Muscle layer of duodenum (tissue), 2 donors: ENCODE results near the gene KCNJ18.
"Not testable (repeated sequence)": the region's sequence is repeated elsewhere in the genome, so short reads cannot be mapped to it uniquely, and the experiment has no call there.

ENCODE experiments used
- H3K27ac ChIP-seq: one replicate; pipeline ENCODE4 v1.7.0; 2013; ENCODE audit warnings: mild to moderate bottlenecking, low read length
- H3K27me3 ChIP-seq: one replicate; pipeline ENCODE4 v1.7.0; 2013; ENCODE audit warnings: low read depth, mild to moderate bottlenecking, control low read depth, low read length
- H3K36me3 ChIP-seq, 2 donors: one replicate each; pipeline ENCODE4 v1.7.0; 2013; ENCODE audit warnings: low read length in 2 of 2, control low read depth in 1 of 2, mild to moderate bottlenecking in 1 of 2; ENCODE audit not compliant: insufficient read depth in 2 of 2, control insufficient read depth in 1 of 2
- H3K4me1 ChIP-seq, 2 donors: one replicate each; pipeline ENCODE4 v1.7.0; 2013; ENCODE audit warnings: low read length in 2 of 2, mild to moderate bottlenecking in 2 of 2, control low read depth in 1 of 2, moderate library complexity in 1 of 2; ENCODE audit not compliant: insufficient read depth in 2 of 2, control insufficient read depth in 1 of 2
- H3K4me3 ChIP-seq, 2 donors: one replicate each; pipeline ENCODE4 v1.7.0; 2013; ENCODE audit warnings: low read length in 2 of 2, low read depth in 1 of 2, mild to moderate bottlenecking in 1 of 2
- H3K9me3 ChIP-seq, 2 donors: one replicate each; pipeline ENCODE4 v1.7.0; 2013; ENCODE audit warnings: low read length in 2 of 2, control low read depth in 1 of 2, mild to moderate bottlenecking in 1 of 2; ENCODE audit not compliant: control insufficient read depth in 1 of 2
- donor health status: healthy.

The KCNJ18 gene

DNA sequence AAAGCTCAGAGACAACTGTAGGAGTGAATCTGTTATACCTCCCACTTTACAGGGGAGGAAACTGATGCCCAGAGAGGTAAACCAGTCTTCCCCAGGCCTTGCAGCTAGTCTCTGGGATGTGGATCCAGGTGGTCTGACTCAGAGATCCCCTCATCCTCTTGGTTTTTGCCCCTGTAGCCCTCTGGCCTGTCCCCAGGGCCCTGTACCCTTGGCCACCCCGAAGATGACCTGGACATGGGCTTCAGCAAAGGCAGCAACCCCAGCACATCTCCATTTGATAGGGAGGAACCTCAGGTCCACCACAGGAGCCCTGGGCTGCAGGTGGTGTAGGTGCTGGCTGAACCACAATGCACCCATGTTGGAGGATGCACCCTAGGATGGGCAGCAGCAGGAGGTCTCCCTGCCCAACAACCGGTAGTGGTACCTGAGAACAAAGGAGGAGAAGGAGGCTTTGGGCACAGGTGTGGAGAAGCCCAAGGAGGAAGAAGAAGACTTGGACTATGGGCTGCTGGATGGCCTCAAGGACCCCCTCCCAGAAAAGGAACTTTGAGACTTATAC lies 26.3 kb upstream of the KCNJ18 start:
- not testable (repeated sequence) for H3K4me3 ChIP-seq, H3K9me3 ChIP-seq, H3K27me3 ChIP-seq, H3K36me3 ChIP-seq, H3K4me1 ChIP-seq, H3K27ac ChIP-seq

DNA sequence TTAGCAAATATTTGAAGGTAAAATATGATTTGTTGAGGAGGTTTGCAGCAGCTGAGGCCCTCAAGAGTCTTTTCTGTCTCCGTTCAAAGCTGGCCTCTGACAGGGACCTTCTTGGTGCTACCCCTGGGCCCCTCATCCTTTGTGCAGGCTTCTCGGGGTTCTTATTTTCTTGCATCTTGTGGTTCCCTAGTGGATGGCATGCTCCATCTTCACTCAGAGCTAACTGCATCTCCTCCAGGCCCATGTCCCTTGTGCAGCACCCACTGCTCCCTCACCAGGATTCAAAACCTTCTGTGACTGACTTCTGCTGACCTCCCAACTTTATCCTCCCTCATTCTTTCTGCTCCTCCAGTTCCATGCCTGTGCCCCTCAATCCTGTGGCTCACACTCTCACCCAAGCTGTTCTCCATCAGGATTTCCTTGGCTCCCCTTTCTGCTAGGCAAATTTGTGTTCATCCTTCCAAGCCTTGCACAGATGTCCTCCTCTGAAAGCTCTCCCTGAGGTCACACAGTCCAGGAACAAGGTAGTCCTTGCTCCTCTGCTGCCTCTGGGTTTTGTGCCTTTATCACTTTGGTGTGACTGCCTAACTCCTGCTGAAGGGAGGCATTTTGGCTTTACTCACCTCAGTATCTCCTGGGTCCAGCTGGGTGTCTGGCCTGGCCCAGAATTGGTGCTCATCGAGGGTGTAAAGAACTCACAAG lies 25.5 kb upstream of the KCNJ18 start:
- H3K27ac ChIP-seq, H3K36me3 ChIP-seq, H3K9me3 ChIP-seq, H3K27me3 ChIP-seq, H3K4me1 ChIP-seq, H3K4me3 ChIP-seq: not testable (repeated sequence)

DNA sequence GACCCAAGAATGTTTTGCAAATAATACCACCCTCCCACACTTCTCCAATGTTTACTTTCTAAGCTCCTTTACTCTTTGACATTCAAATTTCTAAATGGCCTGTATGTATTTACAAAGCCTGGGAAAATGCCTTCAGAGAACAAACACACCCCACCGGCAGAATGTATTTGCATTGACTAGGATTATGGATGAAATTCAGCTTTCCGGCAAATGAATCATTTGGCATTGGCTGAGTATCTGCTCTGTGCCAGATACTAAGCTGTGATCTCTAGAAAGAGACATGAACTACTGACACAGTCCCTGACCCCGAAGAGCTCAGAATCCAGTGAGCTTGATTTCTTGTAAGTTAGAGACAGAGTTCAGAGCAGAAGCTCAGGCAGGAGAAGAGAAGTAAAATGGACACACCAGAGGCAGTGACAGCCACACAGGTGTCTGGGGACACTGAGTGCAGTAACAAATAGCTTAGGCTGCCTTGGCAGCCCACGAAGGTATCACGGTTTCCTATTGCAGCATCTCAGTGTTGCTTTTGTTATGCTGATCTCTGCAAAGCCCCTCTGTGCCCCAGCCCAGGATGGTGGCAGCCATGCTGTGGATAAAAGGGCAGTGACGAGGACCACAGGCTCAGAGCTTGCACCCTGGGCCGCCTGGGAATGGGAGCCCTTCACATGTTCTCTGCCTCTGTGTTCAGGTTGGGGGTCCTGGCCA lies 24.8 kb upstream of the KCNJ18 start:
- H3K9me3 ChIP-seq, H3K27me3 ChIP-seq, H3K36me3 ChIP-seq, H3K4me1 ChIP-seq, H3K4me3 ChIP-seq, H3K27ac ChIP-seq: not testable (repeated sequence)

DNA sequence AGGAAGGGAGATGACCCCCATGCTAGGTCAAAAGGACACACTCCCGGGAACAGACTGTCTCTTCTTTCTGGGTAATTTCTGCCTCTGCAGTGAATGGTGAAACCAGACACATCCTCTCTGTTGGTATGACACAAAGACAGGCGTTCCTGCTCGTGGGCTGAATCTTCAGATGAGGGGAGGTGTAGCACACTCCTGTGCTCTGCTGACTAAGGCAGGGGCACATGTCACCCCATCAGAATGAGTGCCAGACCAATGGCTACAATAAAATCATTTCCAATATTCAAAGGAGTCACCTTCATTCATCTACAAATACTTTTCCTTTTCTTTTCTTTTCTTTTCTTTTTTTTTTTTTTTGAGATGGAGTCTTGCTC lies 24.2 kb upstream of the KCNJ18 start:
- H3K27me3 ChIP-seq, H3K4me3 ChIP-seq, H3K9me3 ChIP-seq, H3K36me3 ChIP-seq, H3K27ac ChIP-seq, H3K4me1 ChIP-seq: not testable (repeated sequence)

DNA sequence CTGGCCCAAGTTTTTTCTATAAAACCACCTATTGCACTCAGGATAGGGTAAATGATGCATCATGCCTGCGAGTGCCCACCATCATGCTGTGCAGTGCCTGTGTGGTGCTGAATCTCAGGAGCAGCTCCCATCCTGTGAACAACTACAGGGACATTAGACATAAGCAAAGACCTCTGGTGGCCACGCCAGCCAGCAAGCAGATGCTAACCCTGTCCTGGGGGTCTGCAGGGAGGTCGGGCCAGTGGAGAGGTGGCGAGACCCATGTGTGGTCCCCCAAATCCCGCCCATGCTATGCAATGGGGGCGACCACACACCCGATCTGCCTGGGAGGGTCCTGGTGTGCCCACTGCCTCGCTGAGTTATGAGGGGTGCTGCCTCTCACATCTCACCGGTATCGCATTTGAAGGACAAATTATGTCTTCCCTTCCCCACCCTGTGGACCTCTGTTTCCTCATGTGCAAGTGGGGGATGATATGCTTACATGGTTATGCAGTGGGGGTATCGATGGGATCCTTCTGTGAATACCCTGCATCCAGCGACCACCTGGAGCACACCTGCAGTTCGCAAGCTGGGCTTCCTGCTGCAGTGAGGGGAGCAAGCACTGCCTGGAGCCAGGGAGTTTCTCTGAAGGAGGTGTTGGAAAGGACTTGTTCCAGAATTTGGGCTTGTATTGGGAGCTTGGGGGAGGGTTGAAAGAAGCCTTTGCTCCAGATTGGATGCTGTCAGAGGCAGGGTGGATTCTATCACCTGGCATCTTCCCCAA lies 23.4 kb upstream of the KCNJ18 start:
- H3K27me3 ChIP-seq, H3K36me3 ChIP-seq, H3K9me3 ChIP-seq, H3K4me3 ChIP-seq, H3K4me1 ChIP-seq, H3K27ac ChIP-seq: not testable (repeated sequence)

DNA sequence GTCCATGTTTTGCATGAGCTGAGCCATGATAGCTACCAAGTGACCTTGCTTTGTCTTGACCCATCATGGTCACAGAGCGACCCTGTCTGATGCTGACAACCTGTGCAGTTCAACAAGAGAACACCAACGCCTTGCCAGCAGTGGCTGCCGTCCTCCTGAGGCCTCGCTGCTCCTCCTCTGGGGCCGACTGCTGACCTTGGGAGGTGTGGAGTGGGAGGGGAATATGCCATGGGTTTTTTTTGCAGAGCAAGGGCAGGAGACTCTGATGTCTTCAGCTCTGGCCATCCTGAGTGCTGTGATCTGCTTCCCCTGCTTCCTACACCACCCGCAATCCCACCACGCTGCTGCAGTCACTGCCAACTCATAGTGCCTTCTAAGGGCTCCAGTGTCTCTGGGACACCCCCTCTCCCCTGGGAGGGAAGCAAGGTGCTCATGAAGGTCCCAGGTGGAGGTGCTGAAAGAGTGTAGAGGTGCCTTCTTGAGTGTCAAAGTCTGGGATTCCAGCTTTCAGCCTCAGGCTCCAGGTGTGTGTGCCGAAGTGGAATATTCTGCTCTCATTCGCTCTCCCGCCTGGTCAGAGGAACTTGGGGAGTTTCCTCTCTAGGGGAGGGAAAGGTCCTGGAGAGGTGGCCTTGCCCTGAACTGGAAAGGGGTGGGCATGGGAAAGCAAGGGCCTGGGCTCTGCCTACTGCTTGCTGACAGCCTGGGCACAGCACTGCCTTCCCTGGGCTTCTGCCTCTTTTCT lies 22.5 kb upstream of the KCNJ18 start:
- not testable (repeated sequence) for H3K4me1 ChIP-seq, H3K36me3 ChIP-seq, H3K9me3 ChIP-seq, H3K27ac ChIP-seq, H3K4me3 ChIP-seq, H3K27me3 ChIP-seq

DNA sequence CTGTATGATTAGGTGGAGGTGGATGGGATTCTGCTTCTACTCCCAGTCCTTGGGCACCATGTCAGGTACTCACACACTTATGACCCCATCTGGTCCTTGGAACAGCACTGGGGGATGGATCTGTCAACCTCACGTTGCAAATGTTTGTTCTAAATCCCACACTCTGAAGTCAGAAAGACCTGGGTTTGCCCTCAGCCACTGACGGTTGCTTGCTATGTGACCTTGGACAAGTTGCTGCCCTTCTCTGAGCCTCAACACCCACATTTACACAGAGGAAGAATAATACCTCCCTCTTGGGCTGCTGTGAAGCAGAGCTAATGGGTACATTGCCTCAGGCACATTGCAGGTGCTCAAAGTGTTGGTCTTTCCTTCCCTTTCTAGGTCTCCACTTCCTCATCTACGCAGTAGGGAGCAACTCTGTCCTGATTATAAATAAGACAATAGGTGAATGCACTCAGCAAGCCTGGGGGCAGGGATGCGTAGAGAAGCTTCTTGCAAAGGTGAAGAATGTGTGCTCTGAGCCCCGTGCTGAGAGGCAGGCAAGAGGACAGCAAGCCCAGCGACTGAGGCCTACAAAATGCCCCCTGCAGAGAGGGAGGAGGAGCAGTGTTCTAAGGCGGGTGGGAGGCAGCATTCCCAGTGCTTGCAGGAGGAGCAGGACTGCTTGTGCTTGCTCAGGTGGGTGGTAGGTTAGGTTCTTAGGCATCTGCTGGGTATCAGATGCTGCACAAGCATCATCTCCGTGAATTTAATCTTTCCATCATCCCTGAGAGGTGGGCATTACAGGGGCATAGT lies 21.8 kb upstream of the KCNJ18 start:
- H3K27ac ChIP-seq, H3K9me3 ChIP-seq, H3K36me3 ChIP-seq, H3K27me3 ChIP-seq, H3K4me3 ChIP-seq, H3K4me1 ChIP-seq: not testable (repeated sequence)

DNA sequence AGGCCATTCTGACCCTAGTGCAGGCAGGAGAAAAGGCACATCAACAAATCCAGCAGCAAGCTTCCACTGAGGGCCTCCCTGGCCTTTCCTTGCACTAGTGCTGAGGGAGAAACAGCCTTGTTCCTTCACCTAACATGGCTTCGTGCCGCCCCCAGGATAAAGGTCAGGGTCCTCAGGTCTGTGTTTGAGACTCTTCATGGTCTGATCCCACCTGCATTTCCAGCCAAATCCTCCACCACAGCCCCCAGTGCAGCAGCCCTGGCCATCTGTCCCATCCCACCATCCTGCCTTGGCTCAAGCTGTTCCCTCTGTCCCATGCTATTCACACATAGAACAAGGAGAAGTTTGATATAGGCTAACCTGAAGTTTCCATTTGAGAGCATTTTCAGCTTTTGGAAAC lies 20.9 kb upstream of the KCNJ18 start:
- H3K4me1 ChIP-seq, H3K9me3 ChIP-seq: not testable (repeated sequence)

DNA sequence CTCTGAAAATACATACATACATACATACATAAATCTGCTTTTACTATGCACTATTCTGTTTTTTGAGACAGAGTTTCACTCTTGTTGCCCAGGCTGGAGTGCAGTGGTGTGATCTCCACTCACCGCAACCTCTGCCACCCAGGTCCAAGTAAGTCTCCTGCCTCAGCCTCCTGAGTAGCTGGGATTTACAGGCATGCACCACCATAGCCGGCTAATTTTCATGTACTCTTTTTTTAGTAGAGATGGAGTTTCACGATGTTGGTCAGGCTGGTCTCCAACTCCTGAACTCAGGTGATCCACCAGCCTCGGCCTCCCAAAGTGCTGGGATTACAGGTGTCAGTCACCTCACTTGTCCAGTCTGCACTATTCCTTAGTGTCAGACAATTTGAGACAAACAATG lies 20.5 kb upstream of the KCNJ18 start:
- not testable (repeated sequence) for H3K4me3 ChIP-seq, H3K36me3 ChIP-seq, H3K27me3 ChIP-seq, H3K9me3 ChIP-seq, H3K4me1 ChIP-seq, H3K27ac ChIP-seq

More for the DNA sequence above, 20.9 kb upstream of the KCNJ18 start:
- not testable (repeated sequence) for H3K27me3 ChIP-seq, H3K4me3 ChIP-seq, H3K36me3 ChIP-seq, H3K27ac ChIP-seq

DNA sequence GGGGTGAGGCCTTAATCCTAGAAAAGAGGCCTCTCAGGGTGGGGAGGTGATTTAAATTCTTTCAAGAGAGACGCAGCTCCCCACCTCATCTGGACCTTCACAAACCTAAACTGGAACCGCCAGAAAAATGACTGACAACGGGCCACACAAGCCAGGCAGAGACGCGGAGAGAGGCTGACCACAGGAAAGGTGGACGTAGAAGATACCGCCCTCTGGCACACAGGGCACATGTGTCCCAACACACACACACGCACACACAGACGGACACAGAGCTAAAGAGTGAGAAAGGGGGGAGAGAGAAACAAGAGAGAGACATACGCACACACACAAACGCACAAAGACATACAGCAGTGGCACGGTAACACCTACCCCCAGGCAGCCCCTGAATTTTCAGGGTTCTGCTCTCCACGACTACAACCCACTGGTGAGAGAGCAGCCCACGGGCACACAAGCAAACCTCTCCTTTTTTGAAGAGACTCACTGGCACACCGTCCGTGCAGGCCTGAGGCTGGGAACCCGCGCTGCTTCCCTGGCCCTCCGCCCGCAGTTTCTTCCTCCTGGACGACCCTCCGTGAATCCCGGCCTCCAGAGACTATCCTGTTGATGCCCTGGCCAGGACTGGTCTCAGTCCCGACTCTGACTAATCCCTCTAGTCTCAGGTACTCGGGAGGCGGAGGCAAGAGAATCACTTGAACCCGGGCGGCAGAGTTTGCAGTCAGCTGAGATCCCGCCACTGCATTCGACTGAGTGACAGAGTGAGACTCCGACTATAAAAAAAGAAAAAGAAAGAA lies 18.7 kb upstream of the KCNJ18 start:
- not testable (repeated sequence) for H3K27ac ChIP-seq, H3K36me3 ChIP-seq, H3K27me3 ChIP-seq, H3K4me3 ChIP-seq, H3K9me3 ChIP-seq, H3K4me1 ChIP-seq
